Sigmoid colon (tissue), 7 donors: Measurements from ENCODE around the gene MIOS. TPM values are rescaled to one million over a fixed set of nuclear protein-coding genes. Genes with fewer than 3 reads are reported as not detected.
A peak's percentile ranks its signal among the peaks of the same experiment; 100 is the strongest.

Source experiments
- DNase-seq: peaks from one replicate; pipeline ENCODE4 v3.0.0-alpha.2; 2019
- H3K27ac ChIP-seq, 4 donors: fragments of 200-600 bp; sonication (generic); one replicate each; pipeline ENCODE4 v1.5.1; 2016 to 2019; ENCODE audit warnings: mild to moderate bottlenecking in 1 of 4
- H3K27me3 ChIP-seq, 3 donors: fragments of 200-600 bp; sonication (generic); one replicate each; pipeline ENCODE4 v1.5.1; 2019; ENCODE audit warnings: mild to moderate bottlenecking in 1 of 3
- H3K36me3 ChIP-seq, 4 donors: fragments of 200-600 bp; sonication (generic); one replicate each; pipeline ENCODE4 v1.5.1; 2016 to 2019
- H3K4me1 ChIP-seq, 4 donors: fragments of 200-600 bp; sonication (generic); one replicate each; pipeline ENCODE4 v1.5.1; 2017 to 2019
- H3K4me3 ChIP-seq, 4 donors: fragments of 200-600 bp; sonication (generic); one replicate each; pipeline ENCODE4 v1.5.1; 2017 to 2019; ENCODE audit warnings: mild to moderate bottlenecking in 2 of 4, moderate library complexity in 1 of 4
- H3K9me3 ChIP-seq, 4 donors: fragments of 200-600 bp in 3 of 4; sonication (generic) in 3 of 4; one replicate each; pipeline versions ENCODE4 v1.5.1 to v1.6.1; 2013 to 2019
- EP300 ChIP-seq, 4 donors: sonication (generic); formaldehyde crosslinking; IDR thresholded peaks; one replicate each; pipeline ENCODE4 v1.6.1; 2017; ENCODE audit warnings: antibody characterized with exemption in 4 of 4
- POLR2A ChIP-seq, 2 donors: fragments of 450-650 bp; IDR thresholded peaks; one replicate each; pipeline ENCODE4 v1.6.1; 2016; ENCODE audit warnings: antibody characterized with exemption in 2 of 2, mild to moderate bottlenecking in 2 of 2, moderate library complexity in 2 of 2
- POLR2AphosphoS5 ChIP-seq, 4 donors: sonication (generic); formaldehyde crosslinking; IDR thresholded peaks; one replicate each; pipeline ENCODE4 v1.6.1; 2017; ENCODE audit warnings: antibody characterized with exemption in 4 of 4
- WGBS, 2 donors: extraction: QIAGEN DNeasy Blood & Tissue Kit; methylation state at CpG; one replicate each; pipeline ENCODE4 v1.1.7; 2013; 5-methylcytosine and 5-hydroxymethylcytosine counted together
- intact Hi-C: fragments of 100-400 bp; cut with DNase I; formaldehyde crosslinking; loops from one replicate; pipeline ENCODE4 v1.15.1; 2023
- polyA plus RNA-seq, 3 donors: library from polyadenylated mRNA; stranded (reverse); fragments of 200-250 nt; gene quantifications; one replicate each; pipeline ENCODE4 v1.2.3, GENCODE V29; 2013
- total RNA-seq, 4 donors: library from RNA; depleted of rRNA; stranded (reverse); fragments of >200 nt; gene quantifications; one replicate each; pipeline ENCODE4 v1.1.0, GENCODE V29; 2016
- TF ChIP-seq, protein P1 (sequence below), 4 experiments: fragments of 450-650 bp in 3 of 4; fragments of 200-600 bp in 1 of 4; IDR thresholded peaks; one replicate each; pipeline ENCODE4 v1.5.1; 2016 to 2019; ENCODE audit warnings: antibody characterized with exemption in 4 of 4, mild to moderate bottlenecking in 3 of 4, moderate library complexity in 2 of 4
- donor health status: healthy with polysubstance abuse.
- donor health status: Bipolar disorder and iron deficiency.
- donor health status: healthy.

The MIOS gene
- total RNA-seq (10 to 100 TPM; 20.8 to 40.3 (median 30.7) TPM), polyA plus RNA-seq (10 to 100 TPM; 11.3 to 16.9 (median 15.6) TPM)

DNA sequence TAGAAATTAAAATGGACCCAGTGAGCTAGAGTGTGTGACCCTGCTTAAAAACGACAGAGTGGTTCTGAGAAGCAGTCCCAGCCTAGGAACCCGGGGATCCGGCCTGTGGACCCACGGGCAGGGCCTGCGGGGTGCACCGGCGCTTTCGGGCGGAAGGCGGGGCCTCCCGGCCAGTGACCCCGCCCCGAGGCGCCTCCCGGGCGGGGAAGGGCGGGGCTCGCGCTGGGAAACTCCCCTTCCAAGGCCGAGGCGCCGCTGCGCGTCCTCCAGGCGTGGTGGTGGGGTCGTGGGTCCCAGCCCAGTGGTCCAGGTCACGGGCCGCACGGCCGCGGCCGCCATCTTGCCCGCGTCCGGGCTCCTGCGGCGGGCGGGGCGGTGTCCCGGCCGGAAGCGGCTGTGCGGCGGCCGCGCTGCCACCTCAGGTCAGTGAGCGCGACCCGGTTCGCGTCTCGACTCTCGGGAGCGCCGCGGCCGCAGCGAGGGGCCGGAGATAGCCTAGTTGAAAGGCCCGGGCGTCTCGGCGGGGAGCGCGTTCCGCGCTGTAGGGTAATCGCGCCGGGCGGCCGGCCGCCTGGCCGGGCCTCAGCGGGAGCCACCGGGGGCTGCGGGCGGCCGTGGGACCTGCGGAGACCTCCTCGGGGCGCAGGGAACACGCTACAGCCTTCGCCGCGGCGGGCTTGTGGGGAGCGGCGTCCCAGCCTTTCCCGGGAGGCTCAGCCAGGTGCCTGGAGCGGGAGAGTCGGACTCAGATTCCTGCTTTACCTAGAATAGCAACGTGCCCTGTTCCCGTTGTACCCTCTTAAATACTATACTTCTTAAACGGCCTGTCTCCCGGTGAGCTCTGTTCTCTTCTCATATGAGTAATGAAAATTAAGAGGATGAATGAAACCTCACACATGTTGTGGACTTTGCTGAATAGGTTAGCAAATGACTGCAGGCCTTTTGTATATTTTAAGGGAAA lies at the start of gene MIOS:
Gene MIOS, plus strand, starts transcription at position 234 of the 961 bp plus-strand sequence. CDS start 5,592 bp downstream, outside the sequence.
- Histone ChIP-seq H3K36me3 (no peaks in the 10 kb centered on the region), H3K4me1 (peaks cover 0 to 21% (median 16%) of the 10 kb centered on the region in 4 donors), H3K27ac (peak within 1 kb of the TSS; percentile 84 to 94 (median 91)), H3K9me3 (no peaks in the 10 kb centered on the region), H3K27me3 (no peaks in the 10 kb centered on the region), H3K4me3 (peak within 1 kb of the TSS; percentile 52 to 88 (median 70))
- peak; percentile 92 for DNase-seq
- intact Hi-C loops: loop anchor here (2.0 to 5.0 kb wide), 3 partner anchors 72 to 400 kb away; partner anchors contain the start of genes C1GALT1 and GLCCI1
- TF ChIP-seq, protein P1, sequence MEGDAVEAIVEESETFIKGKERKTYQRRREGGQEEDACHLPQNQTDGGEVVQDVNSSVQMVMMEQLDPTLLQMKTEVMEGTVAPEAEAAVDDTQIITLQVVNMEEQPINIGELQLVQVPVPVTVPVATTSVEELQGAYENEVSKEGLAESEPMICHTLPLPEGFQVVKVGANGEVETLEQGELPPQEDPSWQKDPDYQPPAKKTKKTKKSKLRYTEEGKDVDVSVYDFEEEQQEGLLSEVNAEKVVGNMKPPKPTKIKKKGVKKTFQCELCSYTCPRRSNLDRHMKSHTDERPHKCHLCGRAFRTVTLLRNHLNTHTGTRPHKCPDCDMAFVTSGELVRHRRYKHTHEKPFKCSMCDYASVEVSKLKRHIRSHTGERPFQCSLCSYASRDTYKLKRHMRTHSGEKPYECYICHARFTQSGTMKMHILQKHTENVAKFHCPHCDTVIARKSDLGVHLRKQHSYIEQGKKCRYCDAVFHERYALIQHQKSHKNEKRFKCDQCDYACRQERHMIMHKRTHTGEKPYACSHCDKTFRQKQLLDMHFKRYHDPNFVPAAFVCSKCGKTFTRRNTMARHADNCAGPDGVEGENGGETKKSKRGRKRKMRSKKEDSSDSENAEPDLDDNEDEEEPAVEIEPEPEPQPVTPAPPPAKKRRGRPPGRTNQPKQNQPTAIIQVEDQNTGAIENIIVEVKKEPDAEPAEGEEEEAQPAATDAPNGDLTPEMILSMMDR (IDR thresholded peaks at IDR 0.05): no peak
- TF ChIP-seq EP300 (IDR thresholded peaks at IDR 0.05): no peak
- TF ChIP-seq POLR2AphosphoS5 (IDR thresholded peaks at IDR 0.05): peak; percentile 36 to 64 (median 60)
- 0% methylated on average over 96 of the region's 96 CpGs for WGBS, 2 donors

DNA sequence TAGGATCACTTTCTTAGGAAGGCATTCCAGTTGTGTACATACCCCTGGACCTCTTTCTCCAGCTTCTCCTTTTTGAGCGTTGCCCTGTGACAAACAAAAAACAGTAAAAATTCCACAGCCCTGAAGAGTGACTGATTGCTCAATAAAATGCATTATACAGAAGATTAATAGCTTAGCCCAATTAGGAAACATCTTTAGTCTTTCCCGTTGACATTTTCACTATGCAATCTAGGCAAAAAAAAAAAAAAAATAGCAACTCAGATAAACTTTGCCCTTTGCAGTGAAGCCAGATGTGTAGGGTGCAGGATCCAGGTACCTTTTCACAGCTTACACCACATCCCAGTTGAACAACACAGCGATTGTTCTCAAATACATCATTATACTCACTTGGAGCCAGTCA lies 48.9 kb upstream of the MIOS start:
- no peak for DNase-seq
- H3K4me3 ChIP-seq: no peak overlapping the region
- no peak overlapping the region for H3K27ac ChIP-seq
- H3K27me3 ChIP-seq: no peaks in the 10 kb centered on the region
- intact Hi-C loops: no loop called here
- TF ChIP-seq EP300 (IDR thresholded peaks at IDR 0.05): no peak
- TF ChIP-seq POLR2A (IDR thresholded peaks at IDR 0.05): no peak
- no peak for TF ChIP-seq POLR2AphosphoS5 (IDR thresholded peaks at IDR 0.05)
- TF ChIP-seq, protein P1 (IDR thresholded peaks at IDR 0.05): no peak
- 13 to 47% methylated on average over 3 of the region's 3 CpGs for WGBS, 2 donors
- no peaks in the 10 kb centered on the region for H3K9me3 ChIP-seq
- H3K4me1 ChIP-seq: no peaks in the 10 kb centered on the region
- H3K36me3 ChIP-seq: no peaks in the 10 kb centered on the region

DNA sequence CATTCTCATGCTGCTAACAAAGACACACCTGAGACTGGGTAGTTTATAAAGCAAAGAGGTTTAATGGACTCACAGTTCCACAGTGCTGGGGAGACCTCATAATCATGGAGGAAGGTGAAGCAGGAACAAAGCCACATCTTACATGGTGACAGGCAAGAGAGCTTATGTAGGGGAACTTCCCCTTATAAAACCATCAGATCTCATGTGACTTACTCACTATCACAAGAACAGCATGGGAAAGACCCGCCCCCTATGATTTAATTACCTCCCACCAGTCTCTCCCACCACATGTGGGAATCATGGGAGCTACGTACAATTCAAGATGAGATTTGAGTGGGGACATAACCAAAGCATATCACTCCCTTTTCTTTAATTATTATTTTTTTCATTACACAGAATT lies 47.6 kb upstream of the MIOS start:
- 84 to 88% methylated on average over 2 of the region's 2 CpGs for WGBS, 2 donors
- TF ChIP-seq POLR2AphosphoS5 (IDR thresholded peaks at IDR 0.05) (no peak), POLR2A (IDR thresholded peaks at IDR 0.05) (no peak), EP300 (IDR thresholded peaks at IDR 0.05) (no peak)
- TF ChIP-seq, protein P1 (IDR thresholded peaks at IDR 0.05): no peak
- no peaks in the 10 kb centered on the region for H3K36me3 ChIP-seq
- intact Hi-C loops: no loop called here
- DNase-seq: no peak
- no peak overlapping the region for H3K27ac ChIP-seq
- H3K27me3 ChIP-seq: no peaks in the 10 kb centered on the region
- no peaks in the 10 kb centered on the region for H3K4me1 ChIP-seq
- H3K4me3 ChIP-seq: no peak overlapping the region
- no peaks in the 10 kb centered on the region for H3K9me3 ChIP-seq

DNA sequence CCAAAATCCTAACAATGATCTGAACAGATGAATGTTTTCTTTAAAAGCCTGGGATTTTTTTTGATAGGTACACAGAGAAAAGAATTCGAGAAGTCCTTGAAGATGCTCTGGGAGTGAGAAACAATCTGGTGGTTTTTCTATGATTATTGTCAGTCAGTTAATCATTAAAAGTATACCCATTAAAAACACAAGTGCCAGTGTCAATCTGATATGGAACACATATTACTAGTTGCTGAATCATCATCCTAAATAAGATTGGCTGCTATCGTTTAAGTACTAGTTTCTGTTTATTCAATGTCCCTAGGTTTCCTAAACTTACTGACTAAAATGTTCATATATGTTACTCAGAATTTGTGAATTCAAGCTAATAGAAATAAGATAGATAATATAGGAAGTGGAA lies 47.2 kb upstream of the MIOS start:
- Histone ChIP-seq H3K9me3 (no peaks in the 10 kb centered on the region), H3K4me3 (no peak overlapping the region), H3K27me3 (no peaks in the 10 kb centered on the region), H3K27ac (no peak overlapping the region), H3K36me3 (no peaks in the 10 kb centered on the region), H3K4me1 (no peaks in the 10 kb centered on the region)
- TF ChIP-seq EP300 (IDR thresholded peaks at IDR 0.05) (no peak), POLR2AphosphoS5 (IDR thresholded peaks at IDR 0.05) (no peak), POLR2A (IDR thresholded peaks at IDR 0.05) (no peak)
- TF ChIP-seq, protein P1 (IDR thresholded peaks at IDR 0.05): no peak
- intact Hi-C loops: no loop called here
- no peak for DNase-seq
- 34 to 64% methylated on average over 2 of the region's 2 CpGs for WGBS, 2 donors
